NCI-H510A treated with DMSO at 0.1 percent for 48 hours (cell line): ENCODE data around the gene HOXA5.

ENCODE experiments used
- DNase-seq: peaks from one replicate; lab custom pipeline; 2025; lab: John Stamatoyannopoulos, UW

The HOXA5 gene

DNA sequence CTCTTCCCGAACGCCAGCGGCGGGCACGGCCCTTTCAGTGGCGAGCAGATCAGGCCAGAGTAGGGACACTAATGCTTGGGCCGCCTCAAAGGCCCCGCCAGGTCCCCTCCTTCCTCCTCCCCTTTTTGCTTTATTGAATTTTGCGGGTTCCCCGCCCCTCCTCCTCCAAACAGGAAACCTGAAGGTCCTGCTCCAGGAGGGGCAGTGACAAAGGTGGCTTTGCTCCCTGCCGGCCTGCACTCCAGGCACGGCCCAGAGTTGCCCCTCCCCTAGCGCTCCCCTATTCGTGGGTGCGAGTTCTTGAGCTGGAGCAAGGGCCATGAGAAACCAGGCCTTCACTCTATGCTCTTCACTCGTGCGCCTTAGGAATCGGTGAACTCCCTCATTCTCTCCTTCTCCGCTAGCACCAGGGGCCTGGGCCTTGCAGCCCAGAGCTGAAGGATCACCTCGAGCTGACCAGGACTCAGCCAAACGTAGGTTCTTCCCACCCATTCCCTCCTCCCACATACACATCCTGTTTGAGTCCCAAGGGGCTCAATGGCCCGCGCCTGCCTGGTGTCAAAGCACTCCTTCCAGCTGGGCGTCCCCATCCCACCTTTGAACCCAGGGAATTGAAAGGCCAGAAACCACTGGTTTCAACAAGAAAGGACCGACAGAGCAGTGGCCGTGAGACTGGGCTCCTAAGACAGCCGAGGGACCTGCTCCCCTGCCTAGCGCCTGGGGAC lies 4.7 kb upstream of the HOXA5 start:
- DNase-seq: peak; percentile 79

DNA sequence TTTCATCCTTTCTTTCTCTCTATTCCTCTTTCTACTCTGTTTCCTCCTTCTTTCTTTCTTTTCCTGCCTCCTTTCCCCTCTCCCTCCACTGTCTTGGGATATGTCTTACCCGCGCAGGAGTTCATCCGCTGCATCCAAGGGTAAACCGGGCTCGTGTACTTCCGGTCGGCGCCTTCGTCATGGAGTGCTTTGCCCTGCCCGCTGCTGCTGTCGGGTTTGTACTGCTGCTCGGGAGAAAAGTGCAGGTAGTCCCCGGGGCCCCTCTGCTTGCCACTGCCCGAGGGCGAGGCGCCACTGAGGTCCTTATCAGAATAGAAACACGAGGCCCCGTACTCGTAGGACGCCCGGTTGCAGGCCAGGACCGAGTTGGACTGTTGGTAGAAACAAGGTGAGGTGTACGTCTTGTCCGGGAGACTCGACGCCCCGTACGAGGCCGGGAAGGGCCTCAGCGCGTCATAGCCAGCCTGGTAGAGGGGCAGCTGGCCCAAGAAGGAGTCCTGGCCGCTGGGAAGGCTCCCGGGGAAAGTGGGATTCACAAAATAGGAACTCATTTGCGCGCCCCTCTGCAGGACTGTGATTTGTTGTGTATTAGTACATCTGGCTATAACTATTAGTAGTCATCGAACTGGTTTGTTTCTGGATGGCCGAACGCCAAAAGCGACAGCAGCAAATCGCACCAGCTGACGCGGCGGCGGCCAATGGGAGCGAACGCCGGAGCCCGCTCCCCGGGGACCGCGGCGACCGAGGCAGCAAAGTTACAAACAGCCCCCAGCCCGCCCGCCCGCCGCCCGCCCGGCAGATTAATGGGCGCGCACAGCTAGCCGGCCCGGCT lies 3.9 kb upstream of the HOXA5 start, which contains the start of gene HOXA6:
Gene HOXA6 (minus strand): TSS at position 576 of the 832 bp plus-strand sequence. CDS start 25 bp downstream, at position 551.
- peak; percentile 82 for DNase-seq

DNA sequence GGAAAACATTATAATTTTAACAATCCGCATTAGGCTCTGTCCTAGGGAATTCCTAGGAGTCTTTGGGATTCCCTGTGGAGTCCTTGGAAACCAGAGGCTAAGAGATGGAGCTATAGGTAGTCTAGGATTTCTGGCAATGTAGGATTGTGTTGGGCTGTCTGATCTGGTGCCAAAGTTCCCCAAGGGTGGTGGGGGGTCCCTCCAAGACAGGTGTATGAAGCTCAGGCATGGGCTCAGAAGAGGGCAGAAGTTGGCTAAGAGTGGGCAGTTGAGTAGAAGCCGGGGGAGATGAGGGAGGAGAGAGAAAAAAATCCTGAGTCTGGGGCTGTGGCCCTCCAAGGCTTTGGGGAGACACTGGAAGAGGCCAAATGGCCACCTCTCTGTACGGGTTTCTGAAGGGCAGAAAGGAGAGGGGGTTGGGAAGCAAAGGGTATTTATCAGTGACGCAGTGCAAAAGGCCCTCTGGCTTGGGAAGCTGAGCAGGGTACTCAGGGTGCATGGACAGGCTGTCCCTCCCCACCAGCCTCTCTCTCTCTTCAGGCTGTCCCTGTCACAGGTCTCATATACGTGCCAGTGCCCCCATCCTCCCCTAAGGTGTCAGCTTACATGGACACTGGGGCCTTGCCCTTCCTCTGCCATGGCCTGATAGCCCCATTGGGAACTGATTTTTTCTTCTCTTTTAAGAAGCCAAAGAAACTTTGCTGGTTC lies 3.2 kb upstream of the HOXA5 start:
- DNase-seq: peak; percentile 82

DNA sequence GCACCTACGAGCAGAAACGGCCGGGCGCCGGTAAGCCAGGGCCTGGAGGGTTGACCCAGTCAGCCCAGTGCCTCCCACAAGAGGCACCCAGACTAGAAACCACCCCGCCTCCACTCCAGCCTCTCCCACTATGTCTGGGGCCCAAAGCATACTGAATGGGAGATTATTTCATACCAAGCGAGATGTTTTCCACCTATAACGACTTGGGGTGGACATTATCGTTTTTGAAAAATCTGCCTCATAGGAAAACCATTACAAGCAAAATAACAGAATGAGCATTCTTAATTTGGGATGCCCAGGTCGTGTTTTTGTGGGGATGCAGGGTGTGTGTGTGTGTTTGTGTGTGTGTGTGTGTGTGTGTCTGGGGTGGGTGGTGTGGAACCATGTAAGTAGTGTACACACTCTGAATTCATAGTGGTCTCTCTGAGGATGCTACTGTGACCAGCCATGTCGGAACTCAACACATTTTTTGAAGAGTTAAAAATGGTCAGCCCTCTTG lies 2.5 kb upstream of the HOXA5 start:
- no peak for DNase-seq

DNA sequence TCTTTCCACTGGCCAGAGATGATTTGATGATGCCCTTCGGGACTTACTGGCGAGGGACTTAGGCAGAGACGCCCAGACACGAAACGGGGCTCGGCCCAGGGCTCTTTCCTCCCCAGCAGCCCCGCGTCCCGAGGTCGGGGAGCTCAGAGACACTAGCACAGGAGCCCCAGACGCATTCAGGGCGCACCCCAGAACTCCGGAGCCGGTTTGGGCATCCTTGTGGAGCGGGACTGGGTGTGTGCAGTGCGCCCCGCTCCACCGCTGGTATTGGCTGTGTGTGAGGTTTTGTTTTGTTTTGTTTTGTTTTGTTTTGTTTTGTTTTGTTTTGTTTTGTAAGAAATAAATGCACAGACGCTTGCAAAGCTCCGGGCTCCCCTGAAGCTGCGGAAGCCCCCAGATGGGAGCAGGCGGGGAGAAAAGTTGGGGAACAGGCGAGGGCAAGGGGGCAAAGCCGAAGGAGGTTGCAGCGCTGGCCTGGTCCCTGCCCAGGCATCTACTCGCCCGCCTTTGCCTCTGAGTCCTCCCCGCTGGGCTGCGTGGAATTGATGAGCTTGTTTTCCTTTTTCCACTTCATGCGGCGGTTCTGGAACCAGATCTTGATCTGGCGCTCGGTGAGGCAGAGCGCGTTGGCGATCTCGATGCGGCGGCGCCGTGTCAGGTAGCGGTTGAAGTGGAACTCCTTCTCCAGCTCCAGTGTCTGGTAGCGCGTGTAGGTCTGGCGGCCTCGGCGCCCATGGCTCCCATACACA lies 1.9 kb upstream of the HOXA5 start:
- no peak for DNase-seq

DNA sequence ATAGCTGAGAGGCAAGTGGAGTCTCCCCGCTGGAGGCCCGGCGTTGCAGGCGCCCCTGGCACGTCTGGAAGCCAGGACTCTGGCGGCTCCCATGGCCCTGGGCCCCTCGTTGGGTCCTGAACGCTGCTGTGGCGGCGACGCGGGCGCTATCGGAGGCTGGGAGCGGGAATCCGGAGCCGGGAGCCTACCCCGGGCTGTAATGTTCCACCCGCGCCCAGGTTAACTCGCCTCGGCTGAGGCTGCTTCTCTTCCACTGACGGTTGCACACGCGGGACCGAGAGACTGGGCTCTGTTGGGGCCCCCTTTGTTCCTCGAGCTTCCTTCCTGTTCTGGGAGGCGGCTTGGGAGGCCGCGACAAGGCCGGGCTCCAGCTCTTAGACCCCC lies 1.3 kb upstream of the HOXA5 start:
- DNase-seq: no peak

DNA sequence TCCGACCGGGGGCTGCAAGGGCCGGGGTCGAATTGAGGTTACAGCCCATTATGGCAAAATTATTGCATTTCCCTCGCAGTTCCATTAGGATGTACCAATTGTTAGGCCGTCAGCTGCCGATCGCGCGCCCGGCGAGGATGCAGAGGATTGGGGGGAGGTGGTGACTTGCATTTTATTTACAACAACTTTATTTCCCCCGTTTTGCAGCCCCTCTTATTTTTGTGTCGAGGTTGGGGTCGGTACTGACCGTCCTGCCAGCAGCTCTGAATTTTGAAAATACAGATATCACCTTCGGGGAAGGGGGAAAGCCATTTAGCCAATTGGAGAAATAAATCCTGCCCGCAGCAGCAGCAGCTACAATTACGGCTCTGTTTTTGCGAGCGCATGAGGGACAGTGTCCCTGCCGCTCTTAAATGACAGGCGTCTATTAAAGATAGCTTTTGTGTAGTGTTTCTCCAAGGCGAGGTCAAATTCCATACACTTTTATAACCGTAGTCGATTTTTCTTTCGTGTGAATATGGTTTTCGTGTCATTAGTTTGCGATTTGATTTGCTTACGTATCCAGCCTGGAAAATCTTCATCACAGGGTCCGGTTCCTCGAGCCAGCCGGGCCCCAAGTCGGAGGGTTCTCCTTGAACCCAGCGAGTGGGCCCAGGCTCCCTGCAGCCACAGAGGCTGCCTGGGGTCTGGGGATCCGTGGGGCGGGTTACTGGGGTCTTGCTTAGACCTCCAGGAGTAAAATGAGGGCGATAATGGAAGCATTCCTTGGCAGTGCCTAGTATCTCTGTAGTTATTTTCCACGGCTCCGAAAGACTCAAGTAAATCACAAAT lies 684 bp upstream of the HOXA5 start:
- DNase-seq: no peak

DNA sequence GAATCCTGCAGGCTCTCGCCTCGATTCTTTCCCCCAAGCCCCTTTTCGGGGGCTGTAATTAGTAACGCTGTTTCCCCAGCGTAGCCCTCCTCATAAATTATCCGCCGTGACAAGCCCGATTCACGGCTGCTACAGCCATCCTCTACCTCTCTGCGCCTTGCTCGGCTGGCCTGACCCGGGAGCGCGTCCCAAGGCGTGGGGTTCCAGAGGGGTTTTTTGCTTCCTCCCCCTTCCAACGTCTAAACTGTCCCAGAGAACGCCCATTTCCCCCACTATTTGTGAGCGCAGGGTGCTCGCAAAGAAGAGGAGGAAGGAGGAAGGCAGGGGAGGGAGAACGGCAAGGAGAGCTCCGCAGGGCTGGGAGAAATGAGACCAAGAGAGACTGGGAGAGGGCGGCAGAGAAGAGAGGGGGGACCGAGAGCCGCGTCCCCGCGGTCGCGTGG lies 880 bp downstream of the HOXA5 start:
- peak; percentile 56 for DNase-seq

DNA sequence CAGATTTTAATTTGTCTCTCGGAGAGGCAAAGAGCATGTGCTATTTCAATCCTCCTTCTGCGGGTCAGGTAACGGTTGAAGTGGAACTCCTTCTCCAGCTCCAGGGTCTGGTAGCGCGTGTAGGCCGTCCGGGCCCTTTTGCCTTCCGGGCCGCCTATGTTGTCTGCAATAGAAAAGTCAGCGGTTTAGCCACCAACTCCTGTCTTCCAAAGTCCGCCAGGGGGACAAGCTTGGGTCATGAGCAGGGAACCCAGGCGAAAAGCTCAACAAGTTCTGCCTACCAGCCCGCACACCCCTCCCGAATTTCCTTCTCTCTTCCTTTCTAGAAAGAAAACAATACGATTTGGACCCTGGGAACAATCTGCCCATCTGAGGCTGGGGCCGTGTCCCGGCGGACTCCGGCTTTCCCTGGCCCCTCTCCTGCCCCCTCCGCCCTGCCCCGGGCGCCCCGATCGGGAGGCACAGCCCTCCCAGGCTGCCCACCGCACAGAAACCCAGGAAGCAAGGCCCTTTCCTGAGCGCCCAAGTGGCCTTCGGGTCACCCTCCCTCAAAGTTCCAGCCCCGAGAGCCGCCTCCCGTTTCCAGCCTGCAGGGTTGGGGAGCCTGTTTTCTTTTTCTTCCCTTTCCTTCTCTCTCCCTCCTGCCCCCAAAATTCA lies 1.4 kb downstream of the HOXA5 start:
- DNase-seq: no peak

DNA sequence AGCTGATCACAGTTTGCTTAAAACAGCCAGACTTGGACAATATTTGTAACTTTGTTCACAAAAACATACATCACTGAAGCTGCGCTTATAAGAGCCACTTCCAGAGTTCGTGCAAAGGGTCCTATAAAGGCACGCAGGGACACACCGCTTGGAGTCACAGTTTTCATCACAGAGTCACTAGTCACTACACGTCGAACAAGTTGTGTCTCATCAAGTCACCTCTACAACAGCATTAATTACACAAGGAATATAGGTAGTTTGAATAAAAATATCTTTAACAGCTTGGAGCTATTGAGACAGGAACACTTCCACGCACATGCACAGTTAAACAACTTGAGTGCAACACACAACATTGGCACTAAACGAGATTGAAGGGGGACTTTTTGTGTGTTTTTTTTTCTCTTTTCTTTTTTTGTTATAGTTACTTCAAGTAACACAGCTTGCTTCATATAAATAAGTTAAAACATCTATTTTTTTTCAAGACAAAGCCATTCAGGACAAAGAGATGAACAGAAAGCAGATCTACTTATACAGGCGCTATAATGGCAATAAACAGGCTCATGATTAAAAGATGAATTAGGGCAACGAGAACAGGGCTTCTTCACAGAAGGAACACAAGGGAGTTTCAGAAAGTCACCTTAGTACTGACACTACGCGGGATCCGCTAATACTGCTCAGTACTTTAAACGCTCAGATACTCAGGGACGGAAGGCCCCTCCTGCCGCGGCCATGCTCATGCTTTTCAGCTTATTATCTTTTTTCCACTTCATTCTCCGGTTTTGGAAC lies 2.2 kb downstream of the HOXA5 start:
- no peak for DNase-seq

DNA sequence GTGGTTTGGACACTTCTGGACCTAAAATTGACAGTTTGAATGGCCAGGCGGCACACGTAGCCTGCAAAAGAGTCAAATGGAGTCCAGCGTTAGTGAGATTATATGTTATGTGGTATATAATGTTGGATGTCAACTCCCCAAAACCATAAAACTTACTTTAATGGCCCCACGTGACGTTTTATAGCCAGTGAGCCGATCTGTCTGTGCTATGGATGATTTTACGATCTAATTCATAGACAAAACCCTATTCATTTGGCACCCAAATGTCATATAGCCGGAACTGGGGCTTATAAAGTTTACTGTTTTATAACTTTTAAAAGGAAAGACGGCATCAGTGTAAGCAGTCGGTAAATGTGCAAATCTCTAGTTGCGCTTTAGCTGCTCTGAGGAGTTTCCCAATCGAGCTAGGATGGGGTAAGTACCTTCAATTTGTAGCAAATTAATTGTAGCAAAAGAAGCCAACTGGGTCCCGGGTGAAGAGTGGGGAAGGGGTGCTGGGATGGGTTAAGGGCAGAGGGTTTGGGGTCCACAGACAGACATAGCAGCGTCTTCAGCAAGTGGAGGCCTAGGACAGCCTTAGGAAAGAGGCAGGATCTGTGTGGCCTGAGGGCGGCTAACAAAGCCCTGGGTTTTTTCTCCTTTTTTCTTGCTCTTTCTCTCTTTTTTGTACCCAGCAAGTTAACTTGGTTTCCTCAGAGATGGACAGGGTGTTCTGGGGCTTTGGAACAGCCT lies 3.2 kb downstream of the HOXA5 start:
- no peak for DNase-seq

DNA sequence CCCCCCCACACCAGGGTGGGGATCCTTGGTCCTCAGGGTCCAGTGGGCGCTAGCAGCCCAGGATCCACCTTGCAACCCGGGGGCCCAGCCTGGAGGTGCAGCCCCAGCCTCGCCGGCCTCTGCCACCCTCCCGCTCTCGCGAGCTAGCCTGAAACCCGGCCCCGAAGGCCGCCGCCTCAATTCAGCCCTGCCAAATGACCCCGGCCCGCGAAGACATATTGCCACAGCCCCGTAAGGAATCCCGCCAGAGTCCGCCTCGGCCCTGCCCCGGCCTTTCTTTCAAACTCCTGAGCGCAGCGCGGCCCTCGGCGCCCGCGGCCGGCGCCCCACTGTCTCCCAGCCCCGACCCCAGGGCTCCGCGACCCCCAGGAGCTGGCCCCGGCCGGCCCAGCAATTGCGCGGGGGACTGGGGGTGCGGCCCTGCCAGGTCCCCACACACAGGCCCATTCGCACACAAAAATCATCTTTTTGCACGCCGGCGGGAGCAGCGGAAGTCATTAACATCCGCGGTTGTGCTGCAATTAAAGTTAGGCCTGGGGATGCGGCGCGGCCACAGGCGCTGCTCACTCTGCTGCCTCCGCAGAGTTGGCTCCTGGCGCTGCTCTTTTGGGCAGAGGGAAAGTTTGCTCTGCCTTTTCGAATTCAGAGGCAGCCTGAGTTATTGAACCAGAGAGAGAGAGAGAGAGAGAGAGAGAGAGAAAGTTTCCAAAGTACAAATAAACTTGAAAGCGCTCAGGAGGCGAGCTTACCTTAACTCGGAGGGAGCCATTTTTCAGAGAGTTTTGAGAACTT lies 4.0 kb downstream of the HOXA5 start:
- no peak for DNase-seq

DNA sequence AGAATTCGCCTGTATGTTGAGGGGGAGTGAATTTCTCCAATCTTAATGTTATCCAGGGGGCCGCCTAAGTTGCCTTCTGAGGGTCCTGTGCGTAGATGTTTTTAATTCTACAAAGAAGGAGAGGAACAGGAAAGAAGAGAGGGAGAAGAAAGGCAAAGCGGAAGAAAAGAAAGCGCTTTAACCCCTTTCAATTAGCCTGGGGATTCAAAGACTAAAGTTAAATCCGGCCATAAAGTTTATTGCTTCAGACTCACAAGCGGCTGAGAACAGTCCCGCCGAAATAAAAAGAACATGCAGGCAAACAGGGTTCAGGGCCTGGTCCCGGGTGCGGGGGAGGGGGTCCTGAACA lies 4.5 kb downstream of the HOXA5 start:
- no peak for DNase-seq

DNA sequence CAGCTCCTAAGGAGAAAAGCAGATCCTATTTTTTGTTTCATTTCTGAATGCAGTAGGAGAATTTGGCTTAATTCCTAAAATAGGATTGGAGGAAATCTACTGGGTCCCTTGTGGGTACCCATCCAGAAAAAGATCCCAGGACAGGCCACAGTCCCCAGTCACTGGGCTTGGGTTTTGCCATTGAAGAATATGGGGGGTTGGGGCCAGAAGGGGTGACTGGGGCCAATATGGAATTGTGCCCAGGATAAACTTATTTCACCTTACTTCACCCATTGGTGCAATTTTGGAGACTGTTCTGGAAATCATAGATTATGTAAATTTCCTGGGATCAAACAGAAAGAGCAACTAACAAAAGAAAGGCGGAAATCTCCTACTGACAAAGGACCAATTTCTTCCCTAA lies 5.0 kb downstream of the HOXA5 start:
- no peak for DNase-seq

DNA sequence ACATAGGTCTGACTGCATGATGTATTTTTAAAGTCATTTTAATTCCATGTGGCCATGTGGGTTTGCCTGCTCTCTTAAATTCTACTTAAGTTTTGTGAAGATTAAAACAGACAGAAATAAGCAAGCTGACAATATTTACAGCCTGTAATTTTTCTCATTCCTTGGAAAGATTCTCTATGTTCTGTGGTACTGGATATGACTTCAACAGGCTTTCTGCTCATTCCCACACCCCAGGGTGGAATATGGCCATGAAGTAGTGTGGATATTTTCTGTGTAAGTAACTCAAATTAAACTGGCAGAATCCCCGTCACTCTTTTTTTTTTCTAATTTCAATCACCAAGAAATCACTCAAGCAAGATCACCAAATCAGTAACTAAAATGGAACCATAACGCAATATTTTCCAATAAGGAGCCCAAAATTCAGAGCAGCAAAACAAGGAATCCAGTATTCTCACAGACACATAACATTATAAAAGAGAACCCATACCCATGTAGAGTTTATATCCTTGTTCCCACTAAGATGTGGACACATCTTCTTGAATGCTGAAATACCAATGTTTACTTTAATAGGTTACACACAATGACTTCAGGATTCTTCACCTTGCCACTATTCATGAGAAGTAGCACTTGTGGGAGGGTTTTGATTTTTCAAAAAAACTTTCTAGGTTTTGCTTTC lies 5.7 kb downstream of the HOXA5 start:
- DNase-seq: no peak

DNA sequence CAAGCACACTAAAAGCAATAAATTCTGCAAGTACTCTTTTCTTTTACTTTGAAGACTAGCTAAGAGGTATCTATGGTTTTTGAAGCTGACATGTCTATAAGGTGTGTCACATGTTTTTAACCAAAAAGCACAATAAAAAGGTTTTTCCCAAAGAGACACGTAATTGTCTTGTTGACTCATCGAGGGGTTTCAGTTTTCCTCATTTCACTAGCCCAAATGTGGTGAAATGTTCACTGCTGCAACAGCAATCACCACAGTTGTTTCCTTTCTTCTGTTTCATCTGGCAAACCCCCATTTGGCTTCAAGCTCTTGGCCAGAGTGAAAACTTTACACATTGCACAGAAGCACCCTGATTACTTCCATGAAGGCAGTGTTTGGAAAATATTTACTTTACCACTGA lies 9.1 kb downstream of the HOXA5 start:
- no peak for DNase-seq

DNA sequence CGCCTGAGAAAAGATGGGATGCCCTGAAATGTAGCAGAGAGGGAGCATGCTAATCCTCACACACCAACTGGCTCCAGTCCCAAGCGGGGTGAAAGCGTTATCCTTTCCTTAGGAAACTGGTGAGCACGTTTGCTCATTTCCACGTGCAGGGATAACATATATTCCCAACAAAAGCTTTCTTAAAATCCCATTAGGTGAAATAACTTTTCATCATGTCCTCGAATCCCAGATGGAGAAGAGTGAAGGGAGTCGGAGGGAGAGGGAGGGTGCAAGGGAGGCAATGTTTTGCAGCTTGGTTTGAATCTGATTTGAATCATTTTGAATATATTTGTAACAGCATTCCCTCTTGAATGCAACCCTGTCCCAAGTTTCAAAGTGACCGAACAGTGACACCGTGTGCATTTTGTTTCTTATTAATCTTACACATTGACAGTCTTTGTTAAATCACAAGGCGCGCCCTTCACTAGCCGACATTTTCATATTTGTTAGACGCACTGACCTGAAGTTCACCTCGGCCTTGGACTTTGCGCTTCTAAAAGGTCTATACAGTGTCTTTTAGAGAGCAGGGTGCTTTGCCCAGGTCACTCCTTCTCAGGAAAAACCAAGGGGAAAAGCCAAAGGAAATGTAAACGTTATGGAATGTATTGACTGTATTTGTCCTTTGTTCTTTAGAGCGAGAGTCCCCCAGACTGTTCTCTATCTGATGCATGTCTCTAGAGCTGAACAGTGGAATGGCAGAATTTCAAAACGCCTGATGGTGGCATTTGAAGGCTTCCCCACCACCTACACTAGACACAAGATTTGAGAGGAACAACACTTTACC lies 9.9 kb downstream of the HOXA5 start:
- no peak for DNase-seq
